Liver (tissue), 9 donors: ENCODE data around the gene NFAT5. TPM values are rescaled to one million over a fixed set of nuclear protein-coding genes. Genes with fewer than 3 reads are reported as not detected.
A peak's percentile ranks its signal among the peaks of the same experiment; 100 is the strongest.

ENCODE experiments used
- DNase-seq: peaks from one replicate; pipeline ENCODE4 v3.0.0-alpha.2; 2017; ENCODE audit warnings: low spot score
- H3K27ac ChIP-seq, 2 donors: one replicate each; pipeline ENCODE4 v1.7.0; 2013; ENCODE audit warnings: inconsistent platforms in 2 of 2, low read length in 2 of 2, control low read depth in 1 of 2, low read depth in 1 of 2, mild to moderate bottlenecking in 1 of 2
- H3K27me3 ChIP-seq, 4 donors: one replicate each; pipeline versions ENCODE4 v1.6.1 to v1.7.0; 2013; ENCODE audit warnings: low read length in 3 of 4, inconsistent platforms in 1 of 4, mild to moderate bottlenecking in 1 of 4, moderate library complexity in 1 of 4; ENCODE audit not compliant: control insufficient read depth in 4 of 4, insufficient read depth in 4 of 4
- H3K36me3 ChIP-seq, 4 donors: one replicate each; pipeline versions ENCODE4 v1.6.1 to v1.7.0; 2013; ENCODE audit warnings: low read length in 3 of 4, mild to moderate bottlenecking in 3 of 4, low read depth in 1 of 4, moderate library complexity in 1 of 4; ENCODE audit not compliant: control insufficient read depth in 4 of 4, insufficient read depth in 3 of 4
- H3K4me1 ChIP-seq, 4 donors: one replicate each; pipeline versions ENCODE4 v1.6.1 to v1.7.0; 2013; ENCODE audit warnings: low read length in 3 of 4, mild to moderate bottlenecking in 3 of 4, moderate library complexity in 1 of 4; ENCODE audit not compliant: control insufficient read depth in 4 of 4, insufficient read depth in 4 of 4
- H3K4me3 ChIP-seq, 3 donors: one replicate each; pipeline versions ENCODE4 v1.6.1 to v1.7.0; 2013; ENCODE audit warnings: low read length in 3 of 3, control low read depth in 1 of 3, low read depth in 1 of 3, mild to moderate bottlenecking in 1 of 3
- H3K9ac ChIP-seq, 2 donors: one replicate each; pipeline ENCODE4 v1.7.0; 2013; ENCODE audit warnings: low read length in 2 of 2, mild to moderate bottlenecking in 2 of 2, moderate library complexity in 2 of 2, control low read depth in 1 of 2, low read depth in 1 of 2
- H3K9me3 ChIP-seq, 4 donors: one replicate each; pipeline versions ENCODE4 v1.6.1 to v1.7.0; 2013; ENCODE audit warnings: low read length in 3 of 4; ENCODE audit not compliant: control insufficient read depth in 4 of 4
- ATF3 ChIP-seq: IDR thresholded peaks from 2 replicates; pipeline ENCODE4 v1.6.1; 2016; ENCODE audit warnings: antibody characterized with exemption
- CTCF ChIP-seq: fragments of 150-350 bp; IDR thresholded peaks from 2 replicates; pipeline ENCODE4 v1.5.1; 2017; ENCODE audit warnings: improper control_type of control experiment, low read depth, low read length; ENCODE audit not compliant: missing input control
- EGR1 ChIP-seq, 2 donors: IDR thresholded peaks; 2 replicates each; pipeline ENCODE4 v1.6.1; 2016 to 2018; ENCODE audit warnings: antibody characterized with exemption in 2 of 2, low read depth in 2 of 2
- FOXA1 ChIP-seq: IDR thresholded peaks from 2 replicates; pipeline ENCODE4 v1.6.1; 2016; ENCODE audit warnings: antibody characterized with exemption
- FOXA2 ChIP-seq: IDR thresholded peaks from 2 replicates; pipeline ENCODE4 v1.6.1; 2016; ENCODE audit warnings: antibody characterized with exemption
- GABPA ChIP-seq, 2 donors: IDR thresholded peaks in 1 of 2; conservative IDR thresholded peaks in 1 of 2; 2 replicates each; pipeline ENCODE4 v1.6.1; 2016; ENCODE audit warnings: antibody characterized with exemption in 2 of 2, mild to moderate bottlenecking in 1 of 2, moderate library complexity in 1 of 2
- HNF4A ChIP-seq, 2 donors: conservative IDR thresholded peaks; 2 replicates each; pipeline ENCODE4 v1.6.1; 2016; ENCODE audit warnings: antibody characterized with exemption in 2 of 2, mild to moderate bottlenecking in 2 of 2
- HNF4G ChIP-seq: IDR thresholded peaks from 2 replicates; pipeline ENCODE4 v1.6.1; 2016; ENCODE audit warnings: antibody characterized with exemption
- JUND ChIP-seq, 2 donors: IDR thresholded peaks; 2 replicates each; pipeline ENCODE4 v1.6.1; 2016; ENCODE audit warnings: antibody characterized with exemption in 2 of 2
- MAX ChIP-seq: IDR thresholded peaks from 2 replicates; pipeline ENCODE4 v1.6.1; 2016; ENCODE audit warnings: antibody characterized with exemption
- NR2F2 ChIP-seq: IDR thresholded peaks from 2 replicates; pipeline ENCODE4 v1.6.1; 2016; ENCODE audit warnings: antibody characterized with exemption
- RAD21 ChIP-seq, 2 donors: IDR thresholded peaks; 2 replicates each; pipeline ENCODE4 v1.6.1; 2016; ENCODE audit warnings: antibody characterized with exemption in 2 of 2, mild to moderate bottlenecking in 2 of 2
- REST ChIP-seq: IDR thresholded peaks from 2 replicates; pipeline ENCODE4 v1.6.1; 2016; ENCODE audit warnings: antibody characterized with exemption, mild to moderate bottlenecking
- SP1 ChIP-seq: IDR thresholded peaks from 2 replicates; pipeline ENCODE4 v1.6.1; 2018; ENCODE audit warnings: antibody characterized with exemption, mild to moderate bottlenecking
- TAF1 ChIP-seq: conservative IDR thresholded peaks from 2 replicates; pipeline ENCODE4 v1.6.1; 2016; ENCODE audit warnings: antibody characterized with exemption, mild to moderate bottlenecking
- YY1 ChIP-seq: IDR thresholded peaks from 2 replicates; pipeline ENCODE4 v1.6.1; 2016; ENCODE audit warnings: antibody characterized with exemption, mild to moderate bottlenecking
- ZBTB33 ChIP-seq: IDR thresholded peaks from 2 replicates; pipeline ENCODE4 v1.6.1; 2016; ENCODE audit warnings: antibody characterized with exemption
- WGBS: extraction: QIAGEN DNeasy Blood & Tissue Kit; methylation state at CpG from one replicate; pipeline ENCODE4 v1.1.7; 2013; 5-methylcytosine and 5-hydroxymethylcytosine counted together
- polyA plus RNA-seq, 2 donors: library from polyadenylated mRNA; stranded (reverse) in 1 of 2; unstranded in 1 of 2; fragments of 200-250 nt in 1 of 2; fragments of >200 nt in 1 of 2; fragmentation: Nextera tagmentation in 1 of 2; extraction: Ambion mirVana in 1 of 2; gene quantifications; one replicate each; pipeline versions ENCODE4 v1.2.1 to v1.2.3, GENCODE V29; 2013 to 2015
- total RNA-seq, 2 donors: library from RNA; depleted of rRNA; stranded (reverse); fragments of >200 nt; gene quantifications; one replicate each; pipeline ENCODE4 v1.2.3, GENCODE V29; 2014
- donor health status: healthy.
- donor health status: healthy.
- donor health status: healthy.
- donor health status: healthy.
- donor health status: healthy.

NFAT5 gene
- total and polyA plus RNA-seq, 4 donors, result 1.5 to 21.0 (median 11.2) TPM

GRCh38 chr16:69748694-69749345 is 183.1 kb downstream of the NFAT5 start:
- Histone ChIP-seq H3K27me3 (no peaks in the 10 kb centered on the region), H3K9me3 (no peaks in the 10 kb centered on the region), H3K9ac (no peak overlapping the region), H3K4me3 (no peak overlapping the region), H3K4me1 (peaks cover 0 to 9% (median 8%) of the 10 kb centered on the region in 4 donors), H3K36me3 (peaks cover 19 to 59% (median 46%) of the 10 kb centered on the region in 4 donors), H3K27ac (no peak overlapping the region)
- WGBS, result 86% methylated on average over 20 of the region's 20 CpGs
- TF ChIP-seq TAF1 (no peak), FOXA1 (no peak), CTCF (no peak), YY1 (no peak), FOXA2 (no peak), EGR1 (IDR thresholded peaks at IDR 0.05; ENCODE audit: low read depth in 2 of 2) (no peak), RAD21 (IDR thresholded peaks at IDR 0.05) (no peak), GABPA (IDR thresholded peaks at IDR 0.05 in 1 of 2, conservative IDR thresholded peaks at IDR 0.05 in 1 of 2) (no peak), ATF3 (no peak), HNF4A (conservative IDR thresholded peaks at IDR 0.05) (no peak), SP1 (no peak), MAX (no peak), JUND (IDR thresholded peaks at IDR 0.05) (no peak), HNF4G (no peak), NR2F2 (no peak)
- DNase-seq, result no peak

GRCh38 chr16:69754143-69754468 is 188.3 kb downstream of the NFAT5 start:
- TF ChIP-seq YY1 (no peak), ATF3 (no peak), NR2F2 (no peak), ZBTB33 (no peak), HNF4A (conservative IDR thresholded peaks at IDR 0.05) (no peak), GABPA (IDR thresholded peaks at IDR 0.05 in 1 of 2, conservative IDR thresholded peaks at IDR 0.05 in 1 of 2) (no peak), REST (no peak), TAF1 (no peak), JUND (IDR thresholded peaks at IDR 0.05) (no peak), CTCF (no peak)
- 21% methylated on average over 4 of the region's 4 CpGs for WGBS
- Histone ChIP-seq H3K9me3 (no peaks in the 10 kb centered on the region), H3K27me3 (no peaks in the 10 kb centered on the region), H3K4me3 (peak overlapping the region; percentile 81 to 99 (median 95)), H3K4me1 (peaks cover 0 to 19% (median 13%) of the 10 kb centered on the region in 4 donors), H3K36me3 (peaks cover 3 to 15% (median 8%) of the 10 kb centered on the region in 4 donors), H3K9ac (peak overlapping the region; percentile 79 to 89), H3K27ac (peak overlapping the region in 1 of 2 donors; percentile 52)
- DNase-seq, result no peak
